Prostate gland (tissue), 2 donors: Measurements from ENCODE around the gene MAB21L3. TPM values are rescaled to one million over a fixed set of nuclear protein-coding genes. Genes with fewer than 3 reads are reported as not detected.
A peak's percentile ranks its signal among the peaks of the same experiment; 100 is the strongest.

Source experiments
- DNase-seq: peaks from one replicate; pipeline ENCODE4 v3.0.0-alpha.2; 2019; ENCODE audit warnings: low spot score
- H3K27ac ChIP-seq, 2 donors: fragments of 200-600 bp; sonication (generic); 2 replicates each; pipeline ENCODE4 v1.5.1; 2017 to 2019
- H3K27me3 ChIP-seq: fragments of 200-600 bp; sonication (generic); replicated peaks from 2 replicates; pipeline ENCODE4 v1.5.1; 2019; ENCODE audit not compliant: insufficient read depth
- H3K36me3 ChIP-seq, 2 donors: fragments of 200-600 bp; sonication (generic); 1 replicate in 1 of 2; 2 replicates in 1 of 2; pipeline versions ENCODE4 v1.5.1 to v1.8.1; 2017 to 2019
- H3K4me1 ChIP-seq: fragments of 200-600 bp; sonication (generic); replicated peaks from 2 replicates; pipeline ENCODE4 v1.5.1; 2019
- H3K4me3 ChIP-seq, 2 donors: fragments of 200-600 bp; sonication (generic); 2 replicates each; pipeline ENCODE4 v1.5.1; 2017 to 2019
- H3K9me3 ChIP-seq: fragments of 200-600 bp; sonication (generic); 2 replicates; pipeline ENCODE4 v1.5.1; 2017
- CTCF ChIP-seq, 4 experiments: fragments of 200-600 bp in 2 of 4; fragments of 450-650 bp in 2 of 4; sonication (generic) in 2 of 4; IDR thresholded peaks; 1 replicate in 3 of 4; 2 replicates in 1 of 4; pipeline ENCODE4 v1.5.1; 2016 to 2019; ENCODE audit warnings: antibody characterized with exemption in 4 of 4, mild to moderate bottlenecking in 2 of 4, moderate library complexity in 2 of 4
- POLR2A ChIP-seq: fragments of 450-650 bp; IDR thresholded peaks from one replicate; pipeline ENCODE4 v1.6.1; 2016; ENCODE audit warnings: antibody characterized with exemption, mild to moderate bottlenecking
- POLR2AphosphoS5 ChIP-seq: sonication (generic); formaldehyde crosslinking; IDR thresholded peaks from one replicate; pipeline ENCODE4 v1.6.1; 2017; ENCODE audit warnings: antibody characterized with exemption
- WGBS: methylation state at CpG from one replicate; pipeline ENCODE4 v1.1.5; 2018; 5-methylcytosine and 5-hydroxymethylcytosine counted together
- intact Hi-C: fragments of 100-400 bp; cut with DNase I; formaldehyde crosslinking; loops from one replicate; pipeline ENCODE4 v1.14.2; 2022
- total RNA-seq, 2 donors: library from RNA; depleted of rRNA; stranded (reverse); fragments of >200 nt; gene quantifications; one replicate each; pipeline ENCODE4 v1.1.0, GENCODE V29; 2016

MAB21L3 gene
- total RNA-seq, 2 donors from 2014 or later = 4.4 to 4.7 TPM

- 56% methylated on average over 2 of the region's 2 CpGs for WGBS
Observed at GRCh38 chr1:116179419-116179818, 68.2 kb downstream of the MAB21L3 start.

DNA sequence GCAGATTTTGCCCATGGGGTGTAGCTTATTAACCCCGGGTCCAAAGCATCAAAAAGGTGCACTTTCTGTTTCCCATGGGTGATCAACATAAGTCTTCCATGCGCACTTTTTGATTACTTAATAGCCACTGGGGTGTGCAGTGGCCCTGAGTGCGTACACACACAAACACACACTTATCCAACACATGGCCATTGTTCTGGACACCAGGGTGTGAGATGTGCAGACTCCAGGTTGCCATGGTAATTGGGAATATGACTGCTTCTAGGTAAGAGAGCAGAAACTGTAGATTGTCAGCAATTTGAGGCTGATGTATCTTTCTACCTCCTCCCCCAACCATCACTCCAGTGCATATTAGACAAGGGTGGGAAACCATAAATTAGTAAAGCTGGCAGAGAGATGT, 68.8 kb downstream of the MAB21L3 start:
- H3K9me3 ChIP-seq = no peaks in the 10 kb centered on the region
- intact Hi-C loops = no loop called here
- no peak for TF ChIP-seq POLR2AphosphoS5

More at GRCh38 chr1:116179419-116179818, 68.2 kb downstream of the MAB21L3 start:
- no peak for DNase-seq
- H3K27me3 ChIP-seq = no peaks in the 10 kb centered on the region
- H3K36me3 ChIP-seq = no peaks in the 10 kb centered on the region
- H3K4me3 ChIP-seq = no peak overlapping the region
- no peak for TF ChIP-seq POLR2AphosphoS5
- TF ChIP-seq CTCF (IDR thresholded peaks at IDR 0.05) = no peak
- TF ChIP-seq POLR2A = no peak
- H3K9me3 ChIP-seq = no peaks in the 10 kb centered on the region
- peak overlapping the region in 1 of 2 donors; percentile 8 for H3K27ac ChIP-seq
- peaks cover 6% of the 10 kb centered on the region for H3K4me1 ChIP-seq
- intact Hi-C loops = no loop called here

GRCh38 chr1:116182019-116182714, 71.0 kb downstream of the MAB21L3 start:
- H3K27ac ChIP-seq = no peak overlapping the region
- no peaks in the 10 kb centered on the region for H3K27me3 ChIP-seq
- intact Hi-C loops = no loop called here
- no peaks in the 10 kb centered on the region for H3K36me3 ChIP-seq
- no peaks in the 10 kb centered on the region for H3K9me3 ChIP-seq
- no peak overlapping the region for H3K4me3 ChIP-seq
- peak; percentile 74 for TF ChIP-seq POLR2AphosphoS5
- TF ChIP-seq POLR2A = no peak
- peaks cover 6% of the 10 kb centered on the region for H3K4me1 ChIP-seq
- peak; percentile 46 for DNase-seq
- WGBS = 66% methylated on average over 3 of the region's 3 CpGs

More for the DNA sequence above, 68.8 kb downstream of the MAB21L3 start:
- no peaks in the 10 kb centered on the region for H3K27me3 ChIP-seq
- no peak overlapping the region for H3K27ac ChIP-seq
- H3K4me3 ChIP-seq = no peak overlapping the region
- H3K4me1 ChIP-seq = peaks cover 6% of the 10 kb centered on the region
- DNase-seq = no peak
- H3K36me3 ChIP-seq = no peaks in the 10 kb centered on the region
- 91% methylated on average over 3 of the region's 3 CpGs for WGBS

Other genes with a start within 250 kb of the MAB21L3 start
- 1 to 10 TPM; 2.0 to 6.7 TPM for gene SLC22A15, start 134.9 kb upstream of the MAB21L3 start, total RNA-seq